Colon (tissue), 2 donors: Measurements from ENCODE around the gene CLIC4.
A peak's percentile ranks its signal among the peaks of the same experiment; 100 is the strongest.
"Not testable (repeated sequence)": the region's sequence is repeated elsewhere in the genome, so short reads cannot be mapped to it uniquely, and the experiment has no call there.

Experiments
- FAIRE-seq: peaks from 2 replicates; lab custom pipeline; 2012; peaks lifted over from hg19 to GRCh38; lab: Jason Lieb, UNC
- donor health status: control.
- donor health status: control.

Gene CLIC4

GRCh38 chr1:24775916-24776315 is 30.7 kb downstream of the CLIC4 start:
- FAIRE-seq = no peak

GRCh38 chr1:24776821-24777220 is 31.6 kb downstream of the CLIC4 start:
- no peak for FAIRE-seq

GRCh38 chr1:24778141-24778540 is 32.9 kb downstream of the CLIC4 start:
- FAIRE-seq = no peak

- not testable (repeated sequence) for FAIRE-seq
Observed at GRCh38 chr1:24779199-24779598, 34.0 kb downstream of the CLIC4 start.

- no peak for FAIRE-seq
Observed at GRCh38 chr1:24779689-24780464, 34.6 kb downstream of the CLIC4 start.

GRCh38 chr1:24780626-24781025 is 35.4 kb downstream of the CLIC4 start:
- FAIRE-seq = not testable (repeated sequence)

- FAIRE-seq = no peak
Observed at GRCh38 chr1:24782689-24783088, 37.4 kb downstream of the CLIC4 start.

GRCh38 chr1:24783713-24784112 is 38.5 kb downstream of the CLIC4 start:
- FAIRE-seq = no peak

- FAIRE-seq = no peak
Observed at GRCh38 chr1:24786191-24786590, 40.9 kb downstream of the CLIC4 start.

GRCh38 chr1:24790490-24790889 is 45.2 kb downstream of the CLIC4 start:
- no peak for FAIRE-seq

GRCh38 chr1:24793447-24794129 is 48.3 kb downstream of the CLIC4 start:
- peak; percentile 21 for FAIRE-seq

GRCh38 chr1:24794130-24794502 is 48.9 kb downstream of the CLIC4 start:
- FAIRE-seq = not testable (repeated sequence)

- FAIRE-seq = no peak
Observed at GRCh38 chr1:24795236-24795635, 50.0 kb downstream of the CLIC4 start.

- no peak for FAIRE-seq
Observed at GRCh38 chr1:24796524-24796923, 51.3 kb downstream of the CLIC4 start.

- FAIRE-seq = not testable (repeated sequence)
Observed at GRCh38 chr1:24799242-24799641, 54.0 kb downstream of the CLIC4 start.

GRCh38 chr1:24801176-24801575 is 55.9 kb downstream of the CLIC4 start:
- no peak for FAIRE-seq

GRCh38 chr1:24803220-24803619 is 58.0 kb downstream of the CLIC4 start:
- FAIRE-seq = no peak

GRCh38 chr1:24803987-24804530 is 58.8 kb downstream of the CLIC4 start:
- FAIRE-seq = no peak

- FAIRE-seq = no peak
Observed at GRCh38 chr1:24805534-24806301, 60.5 kb downstream of the CLIC4 start.

- no peak for FAIRE-seq
Observed at GRCh38 chr1:24806588-24806987, 61.3 kb downstream of the CLIC4 start.

- FAIRE-seq = not testable (repeated sequence)
Observed at GRCh38 chr1:24811494-24811893, 66.2 kb downstream of the CLIC4 start.

- FAIRE-seq = not testable (repeated sequence)
Observed at GRCh38 chr1:24820221-24820620, 75.0 kb downstream of the CLIC4 start.

GRCh38 chr1:24822887-24823286 is 77.6 kb downstream of the CLIC4 start:
- no peak for FAIRE-seq
